Epithelial cell of prostate (primary cell): ENCODE data around the gene SLCO3A1.
A peak's percentile ranks its signal among the peaks of the same experiment; 100 is the strongest.

Source experiments
- DNase-seq: peaks from one replicate; pipeline ENCODE4 v3.0.0-alpha.2; 2011; ENCODE audit warnings: low read depth, low spot score
- H3K27ac ChIP-seq: fragments of 450-650 bp; 2 replicates; pipeline ENCODE4 v1.5.1; 2017; ENCODE audit warnings: mild to moderate bottlenecking

The SLCO3A1 gene

GRCh38 chr15:92018535-92019239 is 165.2 kb downstream of the SLCO3A1 start:
- no peak overlapping the region for H3K27ac ChIP-seq
- DNase-seq, result peak; percentile 27

GRCh38 chr15:92019706-92020105 is 166.2 kb downstream of the SLCO3A1 start:
- DNase-seq, result no peak
- H3K27ac ChIP-seq, result no peak overlapping the region

- DNase-seq, result no peak
- H3K27ac ChIP-seq, result no peak overlapping the region
Observed at GRCh38 chr15:92020207-92020606, 166.7 kb downstream of the SLCO3A1 start.

GRCh38 chr15:92020804-92021203 is 167.3 kb downstream of the SLCO3A1 start:
- no peak for DNase-seq
- H3K27ac ChIP-seq, result no peak overlapping the region

GRCh38 chr15:92021792-92022191 is 168.3 kb downstream of the SLCO3A1 start:
- no peak for DNase-seq
- no peak overlapping the region for H3K27ac ChIP-seq

- DNase-seq, result no peak
Observed at GRCh38 chr15:92023965-92024364, 170.5 kb downstream of the SLCO3A1 start.

GRCh38 chr15:92025706-92026270 is 172.3 kb downstream of the SLCO3A1 start:
- no peak overlapping the region for H3K27ac ChIP-seq
- no peak for DNase-seq

More at GRCh38 chr15:92023965-92024364, 170.5 kb downstream of the SLCO3A1 start:
- H3K27ac ChIP-seq, result no peak overlapping the region

- DNase-seq, result no peak
- H3K27ac ChIP-seq, result no peak overlapping the region
Observed at GRCh38 chr15:92028389-92028724, 174.8 kb downstream of the SLCO3A1 start.

- DNase-seq, result no peak
- H3K27ac ChIP-seq, result no peak overlapping the region
Observed at GRCh38 chr15:92029767-92030166, 176.3 kb downstream of the SLCO3A1 start.

GRCh38 chr15:92033314-92033713 is 179.8 kb downstream of the SLCO3A1 start:
- DNase-seq, result no peak
- H3K27ac ChIP-seq, result no peak overlapping the region

GRCh38 chr15:92033723-92034122 is 180.2 kb downstream of the SLCO3A1 start:
- H3K27ac ChIP-seq, result no peak overlapping the region
- no peak for DNase-seq

GRCh38 chr15:92034227-92034626 is 180.7 kb downstream of the SLCO3A1 start:
- H3K27ac ChIP-seq, result no peak overlapping the region
- DNase-seq, result no peak

GRCh38 chr15:92035551-92035950 is 182.0 kb downstream of the SLCO3A1 start:
- H3K27ac ChIP-seq, result no peak overlapping the region
- DNase-seq, result no peak

- no peak overlapping the region for H3K27ac ChIP-seq
- no peak for DNase-seq
Observed at GRCh38 chr15:92035961-92036360, 182.5 kb downstream of the SLCO3A1 start.

- no peak for DNase-seq
- H3K27ac ChIP-seq, result no peak overlapping the region
Observed at GRCh38 chr15:92037491-92037890, 184.0 kb downstream of the SLCO3A1 start.

- no peak overlapping the region for H3K27ac ChIP-seq
- no peak for DNase-seq
Observed at GRCh38 chr15:92040350-92040749, 186.8 kb downstream of the SLCO3A1 start.

GRCh38 chr15:92041371-92041770 is 187.9 kb downstream of the SLCO3A1 start:
- DNase-seq, result no peak
- no peak overlapping the region for H3K27ac ChIP-seq

GRCh38 chr15:92043283-92043682 is 189.8 kb downstream of the SLCO3A1 start:
- H3K27ac ChIP-seq, result no peak overlapping the region
- DNase-seq, result peak; percentile 54

- DNase-seq, result no peak
- H3K27ac ChIP-seq, result no peak overlapping the region
Observed at GRCh38 chr15:92044203-92044909, 190.8 kb downstream of the SLCO3A1 start.

- no peak overlapping the region for H3K27ac ChIP-seq
- no peak for DNase-seq
Observed at GRCh38 chr15:92047900-92048299, 194.4 kb downstream of the SLCO3A1 start.

- no peak for DNase-seq
- no peak overlapping the region for H3K27ac ChIP-seq
Observed at GRCh38 chr15:92048739-92049138, 195.2 kb downstream of the SLCO3A1 start.
